Lower leg skin (tissue), 3 donors: ENCODE results near the gene COTL1.

Experiments
- CTCF ChIP-seq, 3 donors: fragments of 450-650 bp; IDR thresholded peaks; one replicate each; pipeline ENCODE4 v1.5.1; 2016; ENCODE audit warnings: antibody characterized with exemption in 3 of 3, mild to moderate bottlenecking in 3 of 3, moderate library complexity in 2 of 3
- POLR2A ChIP-seq, 2 donors: fragments of 450-650 bp; IDR thresholded peaks; one replicate each; pipeline ENCODE4 v1.6.1; 2016 to 2017; ENCODE audit warnings: antibody characterized with exemption in 2 of 2, mild to moderate bottlenecking in 1 of 2, moderate library complexity in 1 of 2

- TF ChIP-seq POLR2A (IDR thresholded peaks at IDR 0.05), result no peak
- no peak for TF ChIP-seq CTCF (IDR thresholded peaks at IDR 0.05)
These were observed 25.2 kb downstream of the COTL1 start for GRCh38 chr16:84592718-84593117.
